ENCODE measurements around the gene ZNF724. TPM values are rescaled to one million over a fixed set of nuclear protein-coding genes. Genes with fewer than 3 reads are reported as not detected.
"Not testable (repeated sequence)": the region's sequence is repeated elsewhere in the genome, so short reads cannot be mapped to it uniquely, and the experiment has no call there.

Gene ZNF724
- total and polyA plus RNA-seq, 2 of the 8 experiments (the other 6 are each of a cell fraction or from before 2014, with no cell fraction given): 8.7 to 67.2 TPM

- H2BK120ac ChIP-seq (replicated peaks; ENCODE audit: low read depth, low read length); H3K56ac ChIP-seq (replicated peaks; ENCODE audit: insufficient read length, low read depth, low read length); H2AK5ac ChIP-seq (ENCODE audit: low read depth, low read length); H3K23ac ChIP-seq (ENCODE audit: insufficient read length); H2BK15ac ChIP-seq (ENCODE audit: low read length); H2BK5ac ChIP-seq (ENCODE audit: low read depth, low read length); H3K9me3 ChIP-seq (ENCODE audit: insufficient read depth in 2 of 2, low read depth in 1 of 2, low read length in 1 of 2); H3K36me3 ChIP-seq (ENCODE audit: control insufficient read depth in 2 of 4, insufficient read depth in 4 of 4, low read length in 3 of 4); H3K4ac ChIP-seq (replicated peaks; ENCODE audit: insufficient read length, low read depth, low read length); H2BK12ac ChIP-seq (ENCODE audit: low read depth, low read length); H3K79me1 ChIP-seq (ENCODE audit: low read depth, low read length); H3K4me1 ChIP-seq (replicated peaks in 1 of 4; ENCODE audit: control insufficient read depth in 3 of 4, insufficient read depth in 4 of 4, low read length in 3 of 4); H3K4me2 ChIP-seq (ENCODE audit: insufficient read depth in 1 of 2, low read depth in 2 of 2, low read length in 2 of 2); H3K18ac ChIP-seq (ENCODE audit: extremely low read depth, low read length); H3K23me2 ChIP-seq (ENCODE audit: low read depth, low read length); FAIRE-seq; H3K9ac ChIP-seq (replicated peaks in 1 of 4; ENCODE audit: extremely low read depth in 1 of 4, low read depth in 3 of 4, low read length in 3 of 4); H2BK20ac ChIP-seq (ENCODE audit: low read length); H3K27me3 ChIP-seq (replicated peaks in 1 of 4; ENCODE audit: control insufficient read depth in 3 of 4, extremely low read depth in 1 of 4, insufficient read depth in 3 of 4, low read length in 3 of 4); H3K4me3 ChIP-seq (ENCODE audit: extremely low read depth in 1 of 4, insufficient read depth in 2 of 4, low read depth in 3 of 4, low read length in 4 of 4); H4K20me1 ChIP-seq (replicated peaks in 1 of 2; ENCODE audit: control insufficient read depth in 1 of 2, insufficient read depth in 2 of 2, low read length in 2 of 2); H4K8ac ChIP-seq (ENCODE audit: extremely low read depth, insufficient read depth, low read length); H4K5ac ChIP-seq (ENCODE audit: insufficient read length, low read depth, low read length); H4K91ac ChIP-seq (replicated peaks; ENCODE audit: insufficient read length, low read length); H2AFZ ChIP-seq (ENCODE audit: low read length); H3K14ac ChIP-seq (ENCODE audit: insufficient read length); DNase-seq (ENCODE audit: low read depth in 1 of 2, low spot score in 2 of 2); H3K27ac ChIP-seq (ENCODE audit: low read depth, low read length): not testable (repeated sequence)
- ChIA-PET CTCF (ENCODE audit: partially characterized antibody) (interaction anchor here (0.6 to 0.7 kb wide), 2 partner anchors 14 to 1059 kb away, joined by 3 read pairs; no protein-coding TSS in a partner anchor), POLR2A (ENCODE audit: partially characterized antibody) (interaction anchor here (0.6 to 21.9 kb wide), 15 partner anchors 8 to 1549 kb away, joined by 3 to 383 read pairs (median 5); partner anchors contain the start of gene ZNF730)
- H3K79me2 ChIP-seq (ENCODE audit: control insufficient read depth in 1 of 2, insufficient read depth in 2 of 2, low read length in 2 of 2): peaks cover 6 to 17% of the 10 kb centered on the region in 2 experiments
- 92% methylated on average over 3 of the region's 3 CpGs; no CpG with 5 or more reads in 1 of the 2 experiments for WGBS, 2 experiments (ENCODE audit: extremely low coverage in 1 of 2, insufficient coverage in 1 of 2, insufficient read length in 1 of 2, insufficient replicate concordance in 2 of 2, low coverage in 1 of 2, low lambda C conversion rate in 2 of 2, missing lambda C conversion rate in 1 of 2)
Observed at GRCh38 chr19:23253256-23253655, 3.1 kb upstream of the ZNF724 start.

All from H1 (cell line).